HG03064 (cell line): ENCODE data around the gene PTPRT.

Source experiments
- ATAC-seq: cut with Tn5 transposase; IDR thresholded peaks from one replicate; pipeline ENCODE4 v1.9.1; 2021; ENCODE audit warnings: low read depth; ENCODE audit not compliant: unreplicated experiment

The PTPRT gene

DNA sequence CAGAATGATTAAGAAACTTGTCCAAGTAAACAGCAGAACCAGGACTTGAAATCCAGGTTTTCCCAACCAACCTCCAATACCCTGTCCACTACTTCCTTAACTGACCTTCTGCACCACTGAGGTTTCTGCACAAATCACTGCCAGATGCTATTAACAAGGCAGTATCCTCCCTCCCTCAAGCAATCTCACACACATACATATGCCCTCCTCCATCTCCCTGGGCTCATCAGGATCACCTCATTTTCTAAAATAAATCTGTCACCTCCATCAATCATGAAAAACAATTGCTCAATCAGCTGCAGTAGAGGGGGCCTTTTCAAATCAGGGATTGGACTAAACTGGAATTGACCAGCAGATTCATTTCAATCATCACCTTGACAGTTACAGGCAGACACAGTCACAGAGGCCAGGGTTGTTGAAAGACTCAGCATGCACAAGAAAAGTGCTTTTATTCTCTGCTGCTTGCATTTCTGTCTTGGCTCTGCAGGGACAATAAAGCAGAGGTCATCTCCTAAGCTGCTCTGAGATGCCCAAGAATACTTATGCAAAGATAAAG lies 539.4 kb downstream of the PTPRT start:
- no peak for ATAC-seq

DNA sequence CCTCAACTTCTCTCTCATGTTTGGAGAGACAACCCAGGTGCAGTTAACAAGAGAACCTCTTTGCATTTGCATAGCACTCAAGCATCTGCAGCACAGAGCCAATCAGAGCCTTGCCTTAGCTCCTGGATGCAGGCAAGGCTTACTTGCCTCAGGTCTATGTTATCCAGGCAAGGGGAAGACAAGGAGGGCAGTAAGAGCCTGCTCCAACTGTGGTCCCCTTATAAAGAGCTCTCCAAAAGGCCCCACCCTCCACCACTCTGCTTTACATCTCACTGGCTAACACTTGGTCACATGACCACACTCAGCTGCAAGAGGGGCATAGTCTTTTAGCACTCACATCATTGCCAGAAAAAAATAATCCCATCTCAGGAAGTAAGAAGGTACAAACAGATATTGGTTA lies 540.0 kb downstream of the PTPRT start:
- no peak for ATAC-seq

DNA sequence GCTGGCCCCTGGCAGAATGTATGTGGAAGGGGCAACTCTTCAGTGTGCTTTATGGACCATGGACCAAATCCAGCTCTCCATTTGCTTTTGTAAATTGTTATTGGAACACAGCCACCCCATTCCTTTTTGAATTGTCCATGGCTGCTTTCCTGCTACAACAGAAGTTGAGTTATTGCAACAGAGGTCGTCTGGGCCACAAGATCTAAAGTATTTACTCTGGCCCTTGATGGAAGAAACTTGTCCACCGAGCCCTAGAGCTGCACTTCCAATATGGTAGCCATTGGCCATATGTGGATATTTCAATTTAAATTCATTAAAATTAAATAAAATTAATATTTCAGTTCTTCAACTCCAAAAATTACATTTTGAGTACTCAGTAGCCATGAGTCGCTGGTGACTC lies 543.5 kb downstream of the PTPRT start:
- no peak for ATAC-seq

DNA sequence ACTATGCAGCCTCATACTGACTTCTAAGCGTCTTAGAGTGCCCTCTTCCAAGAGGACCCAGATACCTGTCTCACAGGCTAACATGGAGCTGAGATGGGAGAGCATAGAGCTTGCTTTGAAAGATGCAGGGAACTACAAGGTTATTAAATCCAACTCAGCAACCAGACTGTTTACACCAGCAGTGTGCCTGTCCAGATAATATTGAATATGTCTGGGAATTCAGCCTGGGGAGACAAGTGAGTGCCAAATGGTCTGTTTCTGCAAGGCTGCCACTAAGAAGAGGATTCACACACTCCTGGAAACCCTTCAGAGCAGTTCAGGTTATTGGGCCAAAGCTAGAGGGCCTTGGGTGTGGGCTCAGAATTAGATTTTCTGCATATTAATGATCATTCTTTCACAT lies 547.8 kb downstream of the PTPRT start:
- ATAC-seq: no peak

DNA sequence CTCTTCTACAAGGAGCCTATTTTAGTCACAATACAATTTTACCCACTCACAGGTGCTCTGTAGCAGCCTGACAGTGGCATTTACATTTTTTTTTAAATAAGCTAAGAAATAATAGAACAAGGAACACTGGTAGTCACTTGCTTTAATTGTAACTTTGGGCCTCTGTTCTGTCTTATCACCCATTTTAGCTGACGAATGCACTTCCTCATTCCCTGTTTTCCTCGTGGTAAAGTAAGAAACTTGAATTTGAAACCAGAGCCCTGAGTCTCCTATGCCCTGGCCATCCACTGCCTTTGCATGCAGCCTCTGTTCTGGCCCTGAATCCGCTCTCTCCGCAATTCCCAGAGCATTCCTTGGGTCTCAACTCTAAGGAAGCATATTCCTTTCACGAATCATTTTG lies 550.6 kb downstream of the PTPRT start:
- ATAC-seq: no peak

DNA sequence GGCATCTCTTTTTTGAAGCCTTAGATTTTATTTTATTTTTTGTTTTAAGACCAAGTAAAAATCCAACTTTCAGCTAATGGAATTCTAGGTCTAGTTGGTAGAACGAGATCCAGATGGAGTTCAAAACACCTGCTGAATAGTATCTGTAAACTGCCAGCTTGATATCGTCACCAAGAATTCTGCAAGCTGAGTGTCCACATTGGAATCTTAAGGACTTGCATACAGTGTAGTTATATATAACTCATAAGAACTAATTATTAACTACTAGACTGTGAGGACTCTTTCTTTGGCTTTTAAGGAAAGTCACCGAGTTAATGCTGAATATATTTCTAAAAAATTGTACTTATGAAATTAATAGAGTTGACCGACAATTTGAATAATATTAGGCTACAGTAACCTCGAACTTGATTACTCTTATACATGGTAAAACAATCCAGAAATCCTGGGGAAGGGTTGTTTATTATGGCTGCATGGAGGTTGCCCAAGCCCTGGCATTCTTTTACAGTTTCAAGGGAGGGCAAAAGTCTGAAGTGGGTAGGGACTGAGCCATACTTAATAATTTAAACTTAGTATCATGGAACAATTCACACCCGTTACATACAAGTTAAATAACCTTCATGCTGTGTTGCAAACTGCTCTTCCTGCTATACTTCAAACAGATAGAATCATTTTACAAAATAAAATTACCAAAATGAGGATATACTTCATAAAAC lies 553.9 kb downstream of the PTPRT start:
- ATAC-seq: no peak

DNA sequence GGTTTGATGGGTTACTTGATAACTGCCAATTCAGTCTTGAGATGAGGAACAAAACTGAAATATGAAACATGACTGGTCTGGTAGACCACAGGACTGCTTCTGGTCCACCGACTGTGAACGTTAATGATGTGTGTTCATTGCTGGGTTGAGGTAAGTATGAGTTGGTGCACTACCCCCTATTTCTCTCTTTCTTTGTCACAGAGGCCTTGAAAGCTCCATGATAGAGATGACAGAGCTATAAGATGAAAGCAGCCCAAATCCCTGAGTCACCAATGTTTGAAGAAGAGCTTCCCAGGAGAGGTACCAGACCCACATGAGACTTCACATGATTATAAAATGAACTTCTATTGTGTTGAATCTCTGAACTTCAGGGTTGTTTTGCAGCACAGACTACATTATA lies 555.5 kb downstream of the PTPRT start:
- no peak for ATAC-seq

DNA sequence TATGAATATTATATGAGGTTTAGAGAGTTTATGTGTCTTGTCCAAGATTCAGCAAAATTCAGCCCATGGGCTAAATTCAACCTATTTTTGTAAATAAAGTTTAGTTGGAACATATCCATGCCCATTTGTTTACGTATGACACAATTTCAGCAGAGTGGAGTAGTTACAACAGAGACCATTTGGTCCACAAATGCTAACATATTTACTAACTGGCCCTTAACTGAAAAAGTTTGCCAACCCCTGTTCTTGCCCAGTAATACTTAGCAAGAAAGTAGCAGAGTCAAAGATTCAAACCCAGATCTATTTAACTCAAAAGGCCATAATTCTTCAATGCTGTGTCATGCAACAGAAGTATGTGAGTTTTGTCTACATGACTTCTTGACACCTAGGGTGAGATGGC lies 561.0 kb downstream of the PTPRT start:
- ATAC-seq: no peak

DNA sequence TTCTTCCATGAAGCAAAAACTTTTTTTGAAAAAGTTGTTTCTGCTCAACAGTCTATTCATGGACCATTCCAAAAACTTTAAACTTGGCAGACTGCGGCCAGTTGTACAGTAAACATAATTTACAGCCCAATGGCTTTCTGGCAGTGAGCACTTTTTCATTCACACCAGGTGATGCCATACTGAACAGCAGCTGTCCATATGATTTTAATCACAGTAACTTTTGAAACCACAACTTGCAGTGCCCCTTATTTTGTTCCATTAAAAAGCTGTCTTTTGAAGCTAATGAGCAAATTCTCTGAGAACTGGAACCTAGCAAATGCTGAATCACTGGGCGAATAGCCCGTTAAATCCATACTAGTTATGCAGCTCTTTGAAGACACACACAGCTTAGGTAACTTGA lies 576.6 kb downstream of the PTPRT start:
- ATAC-seq: no peak

DNA sequence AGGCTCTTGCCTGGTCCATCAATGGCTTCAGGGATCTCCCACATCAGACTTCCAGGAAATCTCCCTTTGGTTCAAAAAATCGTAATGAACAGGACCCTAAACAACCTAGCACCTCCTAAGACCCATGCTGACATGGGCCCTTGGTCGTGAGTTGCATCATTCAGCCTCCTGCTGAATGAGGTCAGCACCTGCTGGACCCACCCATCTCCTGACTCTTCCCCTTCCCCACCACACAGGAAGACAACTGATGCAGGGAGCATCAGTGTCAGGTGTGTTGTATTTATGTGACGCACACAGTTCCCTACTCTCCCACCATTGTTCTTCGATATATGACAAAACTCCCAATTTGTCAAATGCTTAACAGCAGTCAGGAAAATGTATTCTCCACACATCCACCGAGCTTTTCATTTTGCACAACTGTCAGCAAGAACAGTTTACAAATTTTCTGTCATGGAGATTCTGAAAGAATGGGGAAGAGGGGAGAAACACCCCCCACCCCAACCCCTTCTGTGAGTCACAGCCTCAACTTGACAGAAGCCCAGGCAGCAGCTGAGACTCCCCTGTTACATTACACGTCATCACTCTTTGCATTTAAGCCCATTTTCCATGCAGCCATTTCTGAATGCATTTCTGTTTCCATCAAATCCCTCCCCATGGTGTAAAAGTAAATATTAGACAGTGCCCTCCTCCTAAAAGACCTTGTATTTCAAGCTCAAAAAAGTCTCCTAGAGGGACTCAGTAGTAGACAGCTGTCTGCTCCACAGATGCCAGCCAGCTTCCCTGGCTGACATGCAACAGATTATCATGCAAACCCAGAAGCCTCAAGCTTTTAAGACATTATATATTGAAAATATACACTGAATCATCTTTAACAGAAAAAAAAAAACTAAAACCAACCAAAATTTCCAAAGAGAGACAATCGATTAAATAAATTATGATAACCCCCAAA lies 577.5 kb downstream of the PTPRT start:
- no peak for ATAC-seq

DNA sequence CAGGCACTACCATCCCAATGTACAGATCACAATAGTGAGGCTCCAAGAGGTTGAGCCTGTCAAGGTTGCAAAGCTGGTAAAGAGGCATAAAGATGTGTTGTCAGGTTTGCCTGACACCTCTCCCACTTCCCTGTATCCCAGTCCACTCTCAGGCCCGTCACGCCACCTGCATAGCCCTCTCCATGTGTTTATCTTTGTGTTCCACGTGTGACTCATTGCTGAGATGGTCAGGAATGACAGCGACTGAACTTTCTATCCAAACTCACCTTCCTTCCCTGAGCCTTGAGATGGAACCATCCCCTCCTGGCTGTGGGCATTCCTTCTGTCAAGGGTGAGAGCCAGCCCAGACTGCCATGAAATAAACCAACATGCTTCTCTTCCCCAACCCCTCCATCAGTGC lies 578.3 kb downstream of the PTPRT start:
- no peak for ATAC-seq

DNA sequence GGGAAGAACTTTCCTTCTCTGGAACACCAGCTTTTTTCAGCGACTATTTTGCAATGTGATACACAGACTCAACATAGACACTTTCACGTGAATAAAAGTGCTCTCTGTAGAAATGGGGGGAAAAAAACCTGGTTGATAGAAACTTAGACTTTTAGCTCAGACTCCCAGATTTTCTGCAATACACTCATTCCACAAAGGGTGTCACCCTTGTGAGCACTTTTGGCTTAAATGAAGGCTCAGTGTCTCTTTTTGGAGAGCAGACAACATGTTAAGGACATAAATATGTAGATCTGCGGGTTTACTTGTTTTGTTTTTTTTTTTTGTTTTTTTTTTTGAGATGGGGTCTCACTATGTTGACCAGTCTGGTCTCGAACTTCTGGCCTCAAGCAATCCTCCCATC lies 579.6 kb downstream of the PTPRT start:
- no peak for ATAC-seq

DNA sequence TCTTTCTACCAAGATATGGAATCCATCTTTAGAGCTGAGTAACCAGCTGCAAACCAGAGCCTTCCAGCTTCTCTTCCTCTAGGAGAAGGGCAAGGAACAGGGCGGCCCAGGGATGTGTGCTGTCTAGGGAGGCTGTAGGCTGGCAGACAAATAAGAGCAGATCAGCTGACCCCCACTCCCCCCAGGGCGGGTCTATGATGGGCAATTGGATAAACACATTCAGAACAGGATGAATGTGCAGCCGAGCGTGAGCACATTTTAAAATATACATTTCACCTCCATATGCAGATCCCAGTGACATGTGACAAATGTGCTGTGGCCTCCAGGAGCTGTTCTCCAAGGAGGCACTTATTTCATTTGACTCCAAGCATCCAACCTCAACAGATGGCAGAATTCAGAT lies 580.1 kb downstream of the PTPRT start:
- ATAC-seq: no peak

DNA sequence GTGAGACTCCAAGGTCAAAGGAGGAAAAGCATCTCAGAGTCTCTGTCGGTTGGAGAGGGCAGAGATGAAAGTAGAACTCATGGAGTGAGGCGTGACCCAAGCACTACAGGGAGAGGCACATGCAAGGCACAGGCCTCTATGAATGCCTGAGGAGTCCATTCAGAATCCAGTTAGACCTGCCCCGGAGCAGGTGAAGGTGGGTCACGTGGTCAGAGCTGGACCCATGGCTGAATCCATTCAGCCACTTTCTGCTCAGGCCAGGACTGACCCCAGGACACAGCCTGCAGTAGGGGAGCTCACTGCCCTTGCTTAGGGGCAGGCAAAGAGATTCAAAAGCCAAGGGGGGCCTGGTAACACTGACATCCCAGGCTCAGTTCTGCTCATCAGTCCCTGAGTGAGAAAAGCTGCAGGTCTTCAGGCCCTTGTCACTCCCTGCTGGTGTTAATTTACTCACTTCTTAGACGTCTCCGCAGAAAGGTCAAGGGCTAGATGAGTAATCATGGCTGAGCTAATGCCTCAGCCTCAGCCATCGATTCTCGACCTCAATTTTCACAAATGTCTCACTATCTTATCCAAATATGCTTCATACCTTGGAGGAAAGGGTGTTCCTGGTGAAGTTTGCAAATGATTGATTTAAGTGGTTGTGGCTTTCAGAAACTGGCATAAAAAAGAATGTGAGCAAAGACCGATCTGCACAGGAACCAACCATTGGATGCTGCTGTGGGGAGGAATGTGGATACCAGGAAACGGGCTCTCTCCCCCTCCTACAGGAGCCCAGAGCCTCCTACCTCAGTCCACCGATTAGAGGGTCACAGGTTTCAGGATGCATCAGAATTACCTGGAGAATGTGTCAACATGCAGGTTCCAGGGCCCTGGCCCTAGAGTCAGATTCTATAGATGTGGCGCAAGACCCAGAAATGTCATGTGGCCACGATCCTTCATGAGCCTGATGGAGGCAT lies 584.4 kb downstream of the PTPRT start:
- no peak for ATAC-seq

DNA sequence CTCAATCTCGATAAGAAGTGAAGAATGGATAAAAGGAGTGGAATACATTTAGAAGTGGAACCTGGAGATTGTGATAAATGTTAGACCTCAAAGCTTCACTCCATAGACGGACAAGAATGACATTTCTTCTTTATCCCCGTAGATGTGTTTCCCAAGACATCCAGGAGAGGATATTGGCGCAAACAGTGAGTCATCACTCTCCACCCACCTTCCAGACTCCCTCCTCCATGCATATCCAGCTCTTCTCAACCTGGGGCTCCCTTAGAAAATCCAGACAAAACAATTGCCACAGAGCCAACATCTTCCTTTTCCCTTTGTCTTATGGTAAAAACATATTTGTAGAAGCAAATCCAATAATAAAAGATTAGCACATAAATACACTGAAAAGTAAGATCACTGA lies 586.1 kb downstream of the PTPRT start:
- no peak for ATAC-seq

DNA sequence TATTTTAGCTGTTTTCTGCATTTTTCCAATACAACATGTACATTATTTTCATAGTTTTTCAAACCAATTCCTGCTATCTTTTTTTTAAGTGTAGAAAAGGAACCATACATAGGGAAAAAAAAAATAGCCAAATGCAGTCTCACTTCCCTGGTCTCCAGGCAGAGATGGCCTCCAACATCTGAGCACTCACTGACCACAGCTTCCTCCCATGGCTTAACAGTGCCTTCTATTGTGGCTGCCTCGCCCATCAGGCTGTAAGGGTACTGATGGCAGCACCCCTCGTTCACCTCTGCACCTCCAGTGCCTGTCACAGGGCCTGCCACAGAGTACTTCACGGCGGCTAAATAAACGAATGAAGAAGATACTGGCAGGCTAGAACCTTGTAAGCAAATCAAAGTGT lies 591.1 kb downstream of the PTPRT start:
- ATAC-seq: no peak

DNA sequence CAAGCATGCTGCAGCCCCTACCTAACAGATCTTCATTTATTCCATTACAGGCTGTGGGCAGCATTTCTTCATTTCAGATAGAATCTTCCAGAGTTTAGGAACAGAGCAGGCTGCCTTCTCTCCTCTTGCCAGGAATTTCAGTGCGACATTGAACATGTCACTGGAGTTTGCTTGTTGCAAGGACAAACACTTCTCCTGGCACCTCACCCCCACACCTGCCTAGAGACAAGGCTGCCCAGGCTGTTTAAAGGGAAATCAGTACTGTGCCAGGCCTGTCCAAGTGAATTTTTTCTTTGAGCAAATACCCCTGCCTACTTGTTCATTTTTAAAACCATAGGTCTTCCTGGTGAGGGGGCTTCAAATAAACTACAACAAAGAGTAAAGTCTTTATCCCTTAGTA lies 594.1 kb downstream of the PTPRT start:
- no peak for ATAC-seq

DNA sequence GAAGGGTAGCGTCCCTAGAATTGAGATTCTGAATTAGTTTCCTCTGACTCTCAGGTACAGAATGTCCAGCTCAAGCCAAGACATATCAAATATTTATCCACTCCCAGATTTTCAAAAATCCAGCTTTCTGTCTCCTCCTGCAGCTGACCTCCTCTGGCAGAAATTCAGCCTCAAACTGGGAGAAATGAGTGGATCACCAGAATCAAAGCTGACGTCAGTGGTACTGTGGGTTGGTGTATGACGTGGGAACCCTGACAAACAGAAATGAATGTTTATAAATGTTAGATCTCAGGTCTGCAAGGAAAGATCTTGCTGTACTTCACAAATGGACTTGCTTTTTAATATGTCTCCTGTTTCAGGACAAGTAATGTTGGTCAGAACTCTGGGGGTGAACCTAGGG lies 595.0 kb downstream of the PTPRT start:
- no peak for ATAC-seq

DNA sequence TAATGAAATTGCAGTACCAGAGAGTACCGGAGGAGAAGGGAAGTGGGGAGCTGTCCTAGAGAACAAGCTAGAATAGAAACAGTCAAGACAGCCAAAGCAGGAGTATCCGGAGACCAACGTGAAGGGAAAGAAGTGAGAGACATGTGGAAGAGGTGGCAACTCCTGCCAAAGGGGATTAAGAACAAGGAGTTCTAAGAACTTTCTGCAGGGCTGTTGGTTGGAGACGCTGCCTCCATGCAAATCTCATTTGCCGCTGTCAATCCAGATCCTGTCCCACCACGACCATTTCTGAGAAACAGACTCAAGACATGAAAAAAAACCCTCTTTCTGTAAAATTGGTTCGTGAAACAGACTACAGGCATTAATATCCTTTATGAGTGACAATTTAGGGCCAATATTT lies 595.7 kb downstream of the PTPRT start:
- no peak for ATAC-seq

DNA sequence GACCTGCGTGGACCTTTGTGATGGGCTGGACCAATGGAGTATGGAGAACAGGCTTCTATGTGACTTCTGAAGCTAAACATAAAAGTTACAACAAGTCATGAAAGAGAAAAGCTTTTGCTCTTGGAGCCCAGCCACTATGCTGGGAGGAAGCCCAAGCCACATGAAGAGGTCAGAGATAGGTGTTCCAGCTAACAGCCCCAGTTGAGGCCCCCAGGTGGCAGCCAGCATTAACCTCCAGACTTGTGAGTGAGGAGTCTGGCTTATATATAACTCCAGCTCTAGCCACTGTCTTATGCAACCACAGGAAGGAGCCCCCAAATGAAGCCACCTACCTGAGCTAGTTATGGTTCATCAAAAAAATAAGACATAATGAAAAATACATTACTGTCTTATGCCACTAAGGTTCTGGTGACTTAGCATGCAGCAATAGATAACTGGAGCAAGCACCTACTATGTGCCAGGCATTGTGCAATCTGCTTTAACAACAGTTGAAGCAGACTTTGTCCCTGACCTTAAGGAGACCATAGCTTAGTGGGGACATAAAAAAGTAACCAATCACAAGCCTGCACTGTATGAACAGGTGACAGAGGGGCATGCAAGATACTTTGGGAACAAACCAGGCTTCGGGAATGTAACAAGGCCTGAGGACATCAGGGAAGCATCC lies 599.6 kb downstream of the PTPRT start:
- no peak for ATAC-seq
